NCI-H2029 (cell line): Measurements from ENCODE around the gene CDX2.
A peak's percentile ranks its signal among the peaks of the same experiment; 100 is the strongest.
"Not testable (repeated sequence)": the region's sequence is repeated elsewhere in the genome, so short reads cannot be mapped to it uniquely, and the experiment has no call there.

Experiments used
- DNase-seq: peaks from one replicate; lab custom pipeline; 2025; lab: John Stamatoyannopoulos, UW

Gene CDX2, protein sequence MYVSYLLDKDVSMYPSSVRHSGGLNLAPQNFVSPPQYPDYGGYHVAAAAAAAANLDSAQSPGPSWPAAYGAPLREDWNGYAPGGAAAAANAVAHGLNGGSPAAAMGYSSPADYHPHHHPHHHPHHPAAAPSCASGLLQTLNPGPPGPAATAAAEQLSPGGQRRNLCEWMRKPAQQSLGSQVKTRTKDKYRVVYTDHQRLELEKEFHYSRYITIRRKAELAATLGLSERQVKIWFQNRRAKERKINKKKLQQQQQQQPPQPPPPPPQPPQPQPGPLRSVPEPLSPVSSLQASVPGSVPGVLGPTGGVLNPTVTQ

DNA sequence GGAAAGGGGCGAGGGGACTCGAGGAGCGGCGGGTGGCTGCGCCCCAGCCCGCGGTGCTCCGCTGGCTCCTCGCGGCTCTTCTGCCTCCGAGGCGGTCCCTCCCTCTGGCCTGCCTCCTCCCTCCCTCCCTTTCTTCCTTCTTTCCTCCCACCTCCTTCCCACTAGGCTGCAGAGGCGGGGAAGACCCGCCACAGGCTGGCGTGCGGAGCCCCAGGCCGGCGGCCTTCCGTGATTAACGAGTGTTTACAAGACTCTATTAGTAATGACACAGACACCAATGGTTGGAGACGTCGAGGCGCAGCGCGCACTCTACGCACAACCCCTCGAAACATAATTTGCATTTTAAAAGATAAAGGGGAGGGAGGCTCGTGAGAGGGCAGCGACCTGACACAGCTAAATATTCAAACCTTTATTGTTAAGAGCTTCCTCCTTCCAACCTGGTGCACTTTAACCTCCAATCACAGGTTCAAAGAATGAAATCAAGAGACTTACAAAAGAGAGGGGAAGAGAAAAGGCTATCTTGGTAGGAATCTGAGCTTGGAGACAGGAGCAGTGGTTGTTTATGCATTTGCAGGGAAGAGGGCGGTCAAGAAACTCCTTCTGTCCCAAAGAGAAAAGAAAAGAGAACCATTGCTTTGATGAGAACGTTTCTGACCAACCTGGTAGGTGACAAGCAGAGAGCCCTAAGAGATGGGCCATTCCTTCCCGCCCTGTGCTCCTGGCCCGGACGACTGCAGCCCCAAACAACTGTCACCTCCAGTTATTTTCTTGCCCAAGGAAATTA lies at the start of gene CDX2:
TSS of gene CDX2 (minus strand) at position 234 of the 784 bp plus-strand sequence. CDS start 309 bp downstream, outside the sequence.
- DNase-seq = peak; percentile 7

GRCh38 chr13:28014301-28014700 lies 45.2 kb upstream of the CDX2 start:
- DNase-seq = no peak

DNA sequence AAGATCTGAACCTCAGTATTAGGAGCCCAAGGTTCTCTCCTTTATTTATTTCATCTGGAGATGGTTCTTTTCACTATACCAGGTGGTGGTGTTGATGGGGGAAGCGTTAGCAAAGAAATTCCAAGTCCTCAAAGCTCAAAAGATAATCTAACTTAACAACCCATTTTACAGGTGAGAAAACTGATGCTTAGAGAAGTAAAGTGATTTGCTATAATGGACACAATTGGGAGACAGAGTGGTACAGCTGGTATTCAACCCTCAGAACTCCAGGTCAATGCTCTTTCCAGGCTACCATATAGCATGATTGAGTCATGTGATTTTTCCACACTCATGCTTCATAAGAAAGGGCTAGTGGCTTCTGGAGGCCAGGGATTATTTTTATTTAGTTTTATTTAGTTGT lies 44.4 kb upstream of the CDX2 start:
- no peak for DNase-seq

- no peak for DNase-seq
These were observed 43.8 kb upstream of the CDX2 start for GRCh38 chr13:28012896-28013295.

GRCh38 chr13:28012383-28012782 lies 43.3 kb upstream of the CDX2 start:
- DNase-seq = no peak

- DNase-seq = no peak
These were observed 40.9 kb upstream of the CDX2 start for GRCh38 chr13:28010046-28010445.

DNA sequence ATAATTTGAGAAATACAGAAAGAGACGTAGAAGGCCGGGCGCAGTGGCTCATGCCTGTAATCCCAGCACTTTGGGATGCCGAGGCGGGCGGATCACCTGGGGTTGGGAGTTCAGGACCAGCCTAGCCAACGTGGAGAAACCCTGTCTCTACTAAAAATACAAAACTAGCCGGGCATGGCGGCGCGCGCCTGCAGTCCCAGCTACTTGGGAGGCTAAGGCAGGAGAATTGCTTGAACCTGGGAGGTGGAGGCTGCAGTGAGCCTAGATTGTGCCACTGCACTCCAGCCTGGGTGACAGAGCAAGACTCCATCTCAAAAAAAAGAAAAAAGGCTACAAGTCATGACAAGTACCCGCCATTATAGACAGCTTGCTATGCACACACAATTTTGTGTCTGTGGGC lies 35.9 kb upstream of the CDX2 start:
- DNase-seq = not testable (repeated sequence)

DNA sequence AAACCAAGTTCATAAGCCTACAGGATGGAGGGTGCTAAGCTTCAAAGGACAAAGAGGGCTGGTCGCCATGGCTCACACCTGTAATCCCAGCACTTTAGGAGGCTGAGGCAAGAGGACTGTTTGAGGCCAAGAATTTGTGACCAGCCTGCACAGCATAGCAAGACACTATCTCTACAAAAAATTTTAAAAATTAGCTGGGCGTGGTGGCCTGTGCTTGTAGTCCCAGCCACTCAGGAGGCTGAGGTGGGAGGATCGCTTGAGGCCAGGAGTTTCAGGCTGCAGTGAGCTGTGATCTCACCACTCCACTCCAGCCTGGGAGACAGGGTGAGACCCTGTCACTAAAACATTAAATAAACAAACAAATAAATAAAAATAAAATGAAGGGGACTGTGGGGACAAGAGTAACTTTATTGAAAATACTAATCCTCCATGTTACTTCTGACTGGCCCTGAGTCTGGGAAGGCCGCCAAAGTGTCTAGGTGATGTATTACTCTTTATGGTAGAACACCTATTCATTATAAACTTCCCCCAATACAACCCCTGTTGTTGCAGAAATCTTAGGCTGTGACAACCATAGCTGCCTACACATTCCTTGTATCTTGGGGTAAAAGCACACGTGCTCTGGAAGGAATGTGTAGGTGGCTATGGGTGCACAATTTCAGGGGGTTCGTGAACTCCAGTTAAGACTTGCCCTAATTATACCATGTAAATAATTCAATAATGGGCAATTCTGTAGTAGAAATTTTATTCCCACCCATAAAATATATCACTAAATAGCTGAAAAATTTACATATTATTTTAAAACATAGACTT lies 34.0 kb upstream of the CDX2 start:
- DNase-seq = no peak

- no peak for DNase-seq
These were observed 32.8 kb upstream of the CDX2 start for GRCh38 chr13:28001837-28002473.

DNA sequence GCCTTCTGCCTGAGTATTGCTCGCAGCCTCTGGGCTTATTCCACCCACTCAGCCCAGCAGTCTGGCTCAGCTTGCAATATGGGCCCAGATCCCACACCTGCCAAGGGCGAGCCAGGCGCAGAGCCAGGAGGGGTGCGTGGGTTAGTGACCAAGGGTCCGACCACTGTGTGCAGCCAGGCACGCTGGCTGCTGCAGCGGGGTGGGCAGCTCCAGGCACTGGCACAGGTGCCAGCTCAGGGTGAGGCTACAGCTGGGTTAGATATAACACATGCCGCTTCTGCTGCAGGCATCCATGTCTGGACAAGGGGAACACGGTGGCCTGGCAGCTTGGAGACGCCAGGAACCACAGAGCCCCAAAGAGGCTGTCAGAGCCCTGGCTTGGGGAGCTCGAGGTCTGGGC lies 31.9 kb upstream of the CDX2 start:
- no peak for DNase-seq

- no peak for DNase-seq
These were observed 31.5 kb upstream of the CDX2 start for GRCh38 chr13:28000567-28000966.

DNA sequence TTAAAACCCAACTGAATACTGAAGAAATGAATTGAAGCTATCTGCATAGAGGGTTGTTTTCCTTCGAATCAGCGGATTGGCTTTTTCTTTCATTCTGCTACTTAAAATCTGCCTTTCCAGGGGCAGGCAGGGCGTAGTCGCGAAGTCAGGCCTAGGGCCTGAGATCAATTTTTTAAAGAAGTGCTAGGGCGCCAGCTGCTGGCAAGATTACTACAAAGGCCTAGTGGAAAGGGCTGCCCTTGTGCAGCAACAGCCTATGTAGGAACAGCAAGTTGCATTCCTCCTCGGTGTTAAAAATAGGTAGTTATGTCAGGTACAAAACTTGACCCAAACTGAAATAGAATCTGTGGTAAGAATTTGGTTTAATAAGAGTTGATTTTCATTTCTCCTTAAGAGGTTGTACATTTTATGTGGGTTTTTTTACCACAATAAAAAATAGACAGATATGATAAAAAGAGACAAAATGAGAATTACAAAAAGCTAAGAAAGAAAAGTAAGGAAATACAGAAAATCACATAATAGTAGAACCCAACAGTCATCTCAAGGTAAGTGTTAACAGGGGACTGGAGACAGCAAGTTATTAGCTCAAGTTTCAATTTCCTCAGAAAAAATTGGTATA lies 28.9 kb upstream of the CDX2 start:
- no peak for DNase-seq

DNA sequence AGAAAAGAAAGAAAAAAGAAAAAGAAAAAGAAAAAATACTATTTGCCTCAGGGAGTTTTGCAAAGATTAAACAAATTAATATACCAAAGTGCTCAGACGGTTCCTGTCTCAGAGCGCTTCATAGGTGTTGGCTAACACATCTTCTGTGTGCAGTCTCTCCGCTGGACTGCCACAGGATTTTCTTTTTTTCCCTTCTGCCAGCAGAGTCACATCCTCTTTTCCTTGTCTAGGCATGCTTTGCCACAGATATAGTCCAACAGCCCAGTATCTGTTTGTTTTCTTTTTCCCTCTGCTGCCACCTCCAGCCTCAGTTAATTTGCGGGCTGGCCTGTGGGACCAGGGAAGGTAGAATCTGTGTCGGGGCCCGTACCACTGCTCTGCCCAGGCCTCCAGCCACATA lies 22.8 kb upstream of the CDX2 start:
- DNase-seq = no peak

- no peak for DNase-seq
These were observed 19.4 kb upstream of the CDX2 start, which contains the start of gene URAD for GRCh38 chr13:27988520-27988919. Gene URAD, minus strand, starts transcription at chr13:27988693. Its CDS starts 56 bp downstream, at chr13:27988637.

DNA sequence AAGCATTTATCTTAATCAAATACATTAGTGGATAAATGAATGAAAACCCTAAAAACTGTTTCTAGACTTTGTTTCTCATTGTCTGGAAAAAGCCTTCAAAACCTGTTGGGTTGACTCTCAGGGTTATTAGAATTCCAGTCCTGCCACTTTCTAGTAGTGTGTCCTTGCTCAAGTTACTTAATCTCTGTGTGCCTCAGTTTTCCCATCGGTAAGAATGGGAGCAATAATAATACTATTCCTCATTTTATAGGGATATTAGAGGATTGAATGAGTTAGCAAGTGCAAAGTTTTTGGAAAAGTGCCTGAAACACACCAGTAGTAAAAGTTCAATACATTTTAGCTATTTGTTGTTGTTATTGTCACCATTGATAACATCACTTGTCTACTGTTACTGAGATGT lies 16.5 kb upstream of the CDX2 start:
- DNase-seq = no peak

GRCh38 chr13:27982361-27982760 lies 13.2 kb upstream of the CDX2 start:
- no peak for DNase-seq

GRCh38 chr13:27981006-27981708 lies 12.0 kb upstream of the CDX2 start:
- no peak for DNase-seq

GRCh38 chr13:27980280-27980998 lies 11.3 kb upstream of the CDX2 start:
- DNase-seq = no peak

- DNase-seq = no peak
These were observed 10.7 kb upstream of the CDX2 start for GRCh38 chr13:27979765-27980279.
